Measurements from ENCODE around the gene ZFAND2A. TPM values are rescaled to one million over a fixed set of nuclear protein-coding genes. Genes with fewer than 3 reads are reported as not detected.

The ZFAND2A gene
- total RNA-seq, 1 experiment from 2014 or later: 71.8 TPM

DNA sequence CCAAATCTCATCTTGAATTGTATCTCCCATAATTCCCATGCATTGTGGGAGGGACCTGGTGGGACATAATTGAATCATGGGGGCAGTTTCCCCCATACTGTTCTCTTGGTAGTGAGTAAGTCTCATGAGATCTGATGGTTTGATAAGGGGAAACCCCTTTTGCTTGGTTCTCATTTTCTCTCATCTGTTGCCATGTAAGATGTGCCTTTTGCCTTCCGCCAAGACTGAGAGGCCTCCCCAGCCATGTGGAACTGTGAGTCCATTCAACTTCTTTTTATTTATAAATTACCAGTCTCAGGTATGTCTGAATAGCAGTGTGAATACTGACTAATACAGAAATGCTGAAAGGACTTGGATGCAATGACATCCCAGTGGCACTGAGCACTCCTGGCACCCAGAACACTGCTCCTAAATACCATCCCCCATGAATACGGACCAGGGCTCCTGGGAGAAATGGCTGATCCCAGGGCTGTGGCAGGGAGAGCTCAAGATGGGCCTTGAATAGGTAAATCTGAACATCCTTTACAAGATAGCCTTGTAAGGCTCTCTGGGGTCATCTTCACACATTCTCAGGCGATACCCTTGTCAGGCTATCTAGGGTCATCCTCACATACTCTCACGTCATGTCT, 19.4 kb downstream of the ZFAND2A start:
- no peak for DNase-seq
- Histone ChIP-seq H3K36me3 (no peaks in the 10 kb centered on the region), H3K9me3 (no peaks in the 10 kb centered on the region)

DNA sequence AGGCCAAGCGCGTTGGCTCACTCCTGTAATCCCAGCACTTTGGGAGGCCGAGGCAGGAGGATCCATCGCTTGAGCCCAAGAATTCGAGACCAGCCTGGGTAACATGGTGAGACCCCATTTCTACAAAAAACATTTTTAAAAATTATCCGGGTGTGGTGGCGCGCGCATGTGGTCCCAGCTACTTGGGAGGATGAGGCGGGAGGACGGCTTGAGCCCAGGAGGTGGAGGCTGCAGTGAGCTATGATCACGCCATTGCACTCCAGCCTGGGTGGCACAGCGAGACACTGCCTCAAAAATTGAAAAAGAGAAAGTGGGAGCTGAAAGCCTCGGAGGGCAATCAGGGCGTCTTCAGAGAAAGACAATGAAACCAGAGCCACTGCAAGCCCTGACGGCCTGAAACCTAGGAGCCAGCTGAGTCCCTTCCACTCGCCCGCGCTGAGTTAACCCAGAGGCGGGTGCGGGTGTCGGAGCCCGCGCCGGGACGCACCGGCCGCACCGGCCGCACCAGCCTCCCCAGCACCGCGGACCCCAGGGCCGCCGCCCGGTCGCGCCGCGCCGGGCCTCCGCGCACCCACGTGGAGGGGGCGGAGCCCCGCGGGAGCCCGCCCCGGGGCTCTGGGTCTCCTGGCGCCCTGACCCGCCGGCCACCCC, 22.4 kb downstream of the ZFAND2A start:
- H3K36me3 ChIP-seq: no peaks in the 10 kb centered on the region
- DNase-seq: no peak

More for the DNA sequence above, 19.4 kb downstream of the ZFAND2A start:
- Histone ChIP-seq H3K27me3 (no peaks in the 10 kb centered on the region), H3K4me3 (no peak overlapping the region)

GRCh38 chr7:1136841-1137516, 23.0 kb downstream of the ZFAND2A start:
- no peaks in the 10 kb centered on the region for H3K9me3 ChIP-seq
- H3K4me3 ChIP-seq: peak overlapping the region; percentile 92
- DNase-seq: no peak
- H3K27me3 ChIP-seq: no peaks in the 10 kb centered on the region
- H3K36me3 ChIP-seq: 0 out of 2 replicates have a peak, but pooled peaks cover 3% of the 10 kb centered on the region

More for the DNA sequence above, 22.4 kb downstream of the ZFAND2A start:
- Histone ChIP-seq H3K4me3 (peak overlapping the region; percentile 92), H3K9me3 (no peaks in the 10 kb centered on the region), H3K27me3 (no peaks in the 10 kb centered on the region)

DNA sequence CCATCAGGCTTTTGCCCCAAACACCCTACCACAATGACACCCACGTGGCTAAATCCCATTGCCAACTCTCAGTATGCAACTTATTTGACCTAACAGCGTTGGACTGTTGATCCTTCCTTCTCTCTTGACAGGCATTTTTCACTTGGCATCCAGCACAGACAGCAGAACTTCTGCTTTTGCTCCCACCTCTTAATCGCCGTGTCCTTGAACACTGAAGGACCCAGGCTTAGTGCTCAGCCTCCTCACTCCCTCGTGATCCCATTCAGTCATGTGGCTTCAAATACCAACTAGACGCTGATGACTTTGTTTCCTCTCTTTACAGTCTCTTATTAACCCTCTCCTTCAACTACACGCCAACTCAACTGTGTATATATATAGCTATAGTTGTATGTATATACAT, 25.0 kb downstream of the ZFAND2A start:
- DNase-seq: no peak
- Histone ChIP-seq H3K27me3 (no peaks in the 10 kb centered on the region), H3K9me3 (no peaks in the 10 kb centered on the region), H3K36me3 (peaks cover 4% of the 10 kb centered on the region; the same call in 1 of the 2 replicates), H3K4me3 (no peak overlapping the region)

DNA sequence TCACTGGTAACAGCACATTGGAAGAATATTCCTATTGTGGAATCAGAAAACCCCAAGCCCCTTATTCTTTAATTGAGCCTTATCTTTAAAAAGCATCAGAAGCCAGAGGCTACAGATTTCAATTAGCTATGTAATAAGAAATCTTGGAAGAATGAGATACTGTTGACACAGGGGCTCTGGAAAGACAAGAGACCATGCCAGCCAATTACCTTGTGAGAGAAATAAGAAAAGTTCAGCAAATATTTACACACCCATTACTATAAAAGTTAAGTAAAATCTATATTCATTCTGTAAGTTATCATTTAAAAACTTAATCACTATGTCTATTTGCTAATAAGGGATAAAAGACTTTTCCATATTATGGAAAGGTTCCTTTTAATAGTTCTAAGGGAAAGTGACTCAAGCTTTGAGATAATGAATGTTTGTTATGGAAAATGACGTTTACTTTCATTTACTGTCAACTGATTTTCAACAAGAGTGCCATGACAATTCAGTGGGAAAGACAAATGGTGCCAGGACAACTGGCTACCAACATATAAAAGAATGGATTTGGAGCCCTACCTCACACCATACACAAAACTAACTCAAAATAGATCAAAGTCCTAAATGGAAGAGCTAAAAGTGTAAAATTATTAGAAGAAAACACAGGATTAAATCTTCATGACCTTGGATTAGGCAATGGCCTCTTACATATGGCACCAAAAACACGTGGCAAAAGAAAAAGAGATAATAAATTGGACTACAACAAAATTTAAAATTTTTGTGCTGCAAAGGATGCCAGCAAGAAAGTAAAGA, 28.3 kb downstream of the ZFAND2A start:
- Histone ChIP-seq H3K9me3 (no peaks in the 10 kb centered on the region), H3K36me3 (peaks cover 4% of the 10 kb centered on the region), H3K4me3 (no peak overlapping the region), H3K27me3 (no peaks in the 10 kb centered on the region)
- DNase-seq: no peak

GRCh38 chr7:1130021-1130990, 29.7 kb downstream of the ZFAND2A start:
- Histone ChIP-seq H3K4me3 (no peak overlapping the region), H3K27me3 (no peaks in the 10 kb centered on the region), H3K9me3 (no peaks in the 10 kb centered on the region), H3K36me3 (peaks cover 4% of the 10 kb centered on the region)
- no peak for DNase-seq

DNA sequence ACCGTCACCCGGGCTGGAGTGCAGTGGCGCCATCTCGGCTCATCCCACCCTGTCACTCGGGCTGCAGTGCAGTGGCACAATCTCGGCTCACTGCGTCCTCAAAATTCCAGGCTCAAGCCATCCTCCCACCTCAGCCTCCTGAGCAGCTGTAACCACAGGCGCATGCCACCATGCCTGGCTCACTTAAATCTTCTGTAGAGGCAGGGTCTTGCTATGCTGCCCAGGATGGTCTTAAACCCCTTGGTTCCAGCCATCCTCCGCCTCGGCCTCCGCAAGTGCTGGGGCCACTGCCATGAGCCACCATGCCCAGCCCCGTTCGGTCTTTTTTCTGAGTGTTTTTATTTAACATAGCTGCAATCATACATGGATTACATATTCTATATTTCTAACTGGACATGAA, 30.6 kb downstream of the ZFAND2A start:
- peaks cover 4% of the 10 kb centered on the region for H3K36me3 ChIP-seq
- no peak for DNase-seq
- no peaks in the 10 kb centered on the region for H3K9me3 ChIP-seq
- no peaks in the 10 kb centered on the region for H3K27me3 ChIP-seq
- no peak overlapping the region for H3K4me3 ChIP-seq

- no peak overlapping the region for H3K4me3 ChIP-seq
- no peaks in the 10 kb centered on the region for H3K9me3 ChIP-seq
- H3K27me3 ChIP-seq: no peaks in the 10 kb centered on the region
- peaks cover 2% of the 10 kb centered on the region for H3K36me3 ChIP-seq
- DNase-seq: no peak
These were observed 33.0 kb downstream of the ZFAND2A start for GRCh38 chr7:1127001-1127400.

DNA sequence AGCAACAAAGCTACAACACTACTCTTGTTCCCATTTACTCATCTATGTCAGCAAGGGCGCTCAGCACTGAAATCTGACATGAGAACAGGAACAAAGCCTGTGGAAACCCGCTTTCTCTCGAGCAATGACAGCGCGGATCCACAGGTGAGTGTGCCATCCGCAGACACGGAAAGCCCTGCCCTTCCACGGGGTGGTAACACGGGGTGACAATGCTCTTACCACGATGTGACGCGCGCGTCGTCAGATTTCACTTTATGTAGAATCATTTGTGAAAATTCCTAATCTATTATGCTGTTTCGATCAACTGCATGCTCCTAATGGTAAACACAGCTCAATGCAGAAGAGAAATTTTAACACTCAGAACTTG, 34.4 kb downstream of the ZFAND2A start:
- Histone ChIP-seq H3K27me3 (no peaks in the 10 kb centered on the region), H3K9me3 (no peaks in the 10 kb centered on the region), H3K36me3 (no peaks in the 10 kb centered on the region; the same call in none of the 2 replicates), H3K4me3 (no peak overlapping the region)
- DNase-seq: no peak

DNA sequence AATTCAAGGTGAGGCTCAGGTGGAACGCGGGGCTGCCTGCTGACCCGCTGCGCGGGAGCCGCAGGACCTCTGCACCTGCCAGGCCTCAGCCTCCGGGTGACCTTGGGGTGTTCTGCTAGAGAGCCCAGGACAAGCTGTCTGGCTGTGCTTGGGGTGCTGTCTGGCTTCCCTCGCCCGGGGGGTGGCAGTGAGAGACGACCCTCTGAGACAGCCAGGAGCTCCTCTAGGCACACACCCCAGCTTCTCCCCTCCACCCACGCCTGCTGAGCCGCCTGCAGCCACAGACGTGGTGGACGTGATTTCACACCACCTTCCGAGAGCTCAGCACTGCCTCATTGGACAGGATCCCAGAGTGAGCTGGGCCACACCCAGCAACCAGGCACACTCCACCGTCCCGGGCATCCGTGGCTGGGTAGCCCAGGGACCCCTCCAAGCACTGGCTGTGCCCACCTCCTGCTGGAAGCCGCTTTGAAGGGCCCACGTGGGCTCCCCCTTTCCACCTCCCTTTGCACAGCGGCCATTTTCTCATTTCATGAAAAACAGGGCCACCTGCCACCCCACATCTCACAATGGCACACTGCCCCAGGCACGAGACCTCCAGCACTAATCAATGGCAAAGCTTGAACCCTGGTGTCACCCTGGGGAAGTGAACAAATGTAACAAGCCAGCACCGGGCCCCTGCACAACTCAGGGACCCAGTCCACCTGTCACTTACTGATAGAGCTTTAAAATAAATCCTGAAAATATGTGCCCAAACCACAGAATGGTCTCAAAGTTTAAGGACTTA, 35.0 kb downstream of the ZFAND2A start:
- peak; percentile 28 for DNase-seq
- no peak overlapping the region for H3K4me3 ChIP-seq
- H3K27me3 ChIP-seq: no peaks in the 10 kb centered on the region
- no peaks in the 10 kb centered on the region for H3K9me3 ChIP-seq
- no peaks in the 10 kb centered on the region; the same call in none of the 2 replicates for H3K36me3 ChIP-seq

DNA sequence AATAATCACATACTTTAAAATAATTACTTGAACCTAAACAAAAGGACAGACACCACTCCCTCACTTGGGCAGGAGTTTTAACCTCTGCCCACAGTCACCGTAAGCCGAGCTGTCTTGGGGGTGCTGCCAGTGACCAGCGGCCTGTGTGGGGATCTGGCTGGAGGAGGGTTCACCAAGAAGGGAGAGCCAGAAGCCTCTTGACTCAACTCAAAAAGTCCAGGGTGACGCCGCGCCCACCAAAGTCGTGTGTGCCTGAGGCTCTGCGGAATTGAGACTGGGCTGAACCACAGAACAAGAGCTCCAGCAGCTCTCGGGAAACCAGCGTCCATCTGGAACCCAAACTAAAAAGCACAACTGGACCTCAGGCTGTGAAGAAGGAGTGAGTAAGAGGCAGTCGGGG, 35.8 kb downstream of the ZFAND2A start:
- peak overlapping the region; percentile 12; the same call in 1 of the 2 replicates for H3K4me3 ChIP-seq
- no peaks in the 10 kb centered on the region; the same call in none of the 2 replicates for H3K36me3 ChIP-seq
- peak; percentile 35 for DNase-seq
- no peaks in the 10 kb centered on the region for H3K9me3 ChIP-seq
- no peaks in the 10 kb centered on the region for H3K27me3 ChIP-seq

DNA sequence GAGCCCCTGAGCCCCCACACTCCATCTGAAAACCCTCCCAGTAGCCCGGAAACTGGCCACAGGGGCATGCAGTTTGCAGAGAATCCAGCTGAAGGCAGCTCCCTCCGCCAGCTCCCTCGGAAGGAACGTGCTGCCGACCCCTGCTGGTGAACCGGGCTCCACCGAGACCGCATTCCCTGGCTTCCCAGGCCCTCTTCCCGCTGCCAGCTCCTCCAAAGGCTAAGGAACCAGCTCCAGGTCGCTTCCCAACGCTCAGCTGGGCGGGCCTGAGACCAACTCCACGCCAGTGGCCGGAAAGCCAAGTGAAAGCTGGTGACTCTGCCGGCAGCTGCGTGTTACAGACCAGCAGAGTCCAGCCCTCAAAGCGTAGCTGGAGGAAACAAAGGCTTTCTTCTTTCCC, 36.3 kb downstream of the ZFAND2A start:
- Histone ChIP-seq H3K4me3 (peak overlapping the region; percentile 12; the same call in 1 of the 2 replicates), H3K9me3 (no peaks in the 10 kb centered on the region), H3K27me3 (no peaks in the 10 kb centered on the region), H3K36me3 (no peaks in the 10 kb centered on the region; the same call in none of the 2 replicates)
- peak; percentile 92 for DNase-seq

- no peaks in the 10 kb centered on the region; the same call in none of the 2 replicates for H3K36me3 ChIP-seq
- no peak for DNase-seq
- no peaks in the 10 kb centered on the region for H3K9me3 ChIP-seq
- no peaks in the 10 kb centered on the region for H3K27me3 ChIP-seq
- no peak overlapping the region for H3K4me3 ChIP-seq
These were observed 37.0 kb downstream of the ZFAND2A start for GRCh38 chr7:1122832-1123501.

DNA sequence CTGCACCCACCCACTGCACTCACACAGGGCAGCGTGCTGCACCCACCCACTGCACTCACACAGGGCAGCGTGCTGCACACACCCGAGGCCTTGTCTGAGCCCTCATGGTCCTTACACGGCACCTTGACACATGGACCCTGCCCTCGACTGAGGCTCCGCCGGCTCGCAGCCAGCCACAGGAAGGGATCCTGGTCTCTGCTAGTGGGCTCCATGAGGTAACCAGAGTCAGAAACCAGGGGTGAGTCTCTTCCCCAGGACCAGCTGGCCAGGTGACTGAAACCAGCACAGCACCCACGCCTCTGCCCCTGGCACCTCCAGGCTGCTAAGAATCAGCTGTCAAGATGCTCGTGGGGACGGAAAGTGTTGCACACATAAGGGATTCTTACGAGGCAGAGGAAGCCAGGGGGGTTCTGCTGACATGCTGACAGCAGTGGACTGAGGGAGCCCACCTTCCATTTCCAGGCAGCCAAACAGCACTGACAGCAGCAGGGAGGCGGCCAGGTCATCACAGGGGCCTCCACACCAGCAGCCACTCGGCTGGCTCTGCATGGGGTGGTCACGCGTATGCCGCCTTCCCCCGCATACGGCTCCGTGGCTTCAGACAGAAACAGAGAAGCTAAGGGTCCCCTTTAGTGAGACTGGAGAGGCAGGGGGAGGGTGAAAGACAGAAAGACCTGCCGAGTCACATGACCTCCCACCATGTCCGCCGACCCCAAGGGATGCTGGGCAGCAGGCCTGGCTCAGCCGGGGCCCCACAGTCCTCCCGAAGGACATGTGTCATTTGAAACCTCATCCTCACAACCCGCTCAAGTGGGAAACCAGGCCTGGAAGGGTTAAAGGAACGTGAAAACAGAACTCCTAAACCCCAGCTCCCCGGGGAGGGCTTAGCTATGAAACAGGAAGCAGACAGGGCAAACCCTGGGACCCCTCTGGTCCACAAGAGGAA, 37.8 kb downstream of the ZFAND2A start:
- no peak overlapping the region for H3K4me3 ChIP-seq
- DNase-seq: no peak
- no peaks in the 10 kb centered on the region; the same call in none of the 2 replicates for H3K36me3 ChIP-seq
- H3K9me3 ChIP-seq: no peaks in the 10 kb centered on the region
- no peaks in the 10 kb centered on the region for H3K27me3 ChIP-seq
